Esophagus squamous epithelium (tissue), 4 donors: ENCODE data around the gene COX7A2.

Experiments used
- CTCF ChIP-seq, 6 experiments: fragments of 450-650 bp in 4 of 6; fragments of 200-600 bp in 2 of 6; sonication (generic) in 2 of 6; IDR thresholded peaks; one replicate each; pipeline ENCODE4 v1.5.1; 2016 to 2019; ENCODE audit warnings: antibody characterized with exemption in 6 of 6, mild to moderate bottlenecking in 4 of 6, moderate library complexity in 4 of 6
- POLR2A ChIP-seq, 4 donors: fragments of 450-650 bp; IDR thresholded peaks; one replicate each; pipeline ENCODE4 v1.6.1; 2017; ENCODE audit warnings: antibody characterized with exemption in 4 of 4, mild to moderate bottlenecking in 4 of 4, moderate library complexity in 3 of 4

GRCh38 chr6:75201901-75202672 lies 41.5 kb downstream of the COX7A2 start:
- TF ChIP-seq CTCF (IDR thresholded peaks at IDR 0.05) (no peak), POLR2A (IDR thresholded peaks at IDR 0.05) (no peak)
